Caki2 (cell line): Measurements from ENCODE around the gene COBLL1. TPM values are rescaled to one million over a fixed set of nuclear protein-coding genes. Genes with fewer than 3 reads are reported as not detected.
"Not testable (repeated sequence)": the region's sequence is repeated elsewhere in the genome, so short reads cannot be mapped to it uniquely, and the experiment has no call there.

Experiments
- DNase-seq: peaks from one replicate; pipeline ENCODE4 v3.0.0-alpha.2; 2015; ENCODE audit warnings: low read depth
- in situ Hi-C: cut with HindIII; loops from 2 replicates; pipeline ENCODE4 v1.10.0; 2016; ENCODE audit warnings: low sequenced_read_pairs, low pct_unique_long_range_greater_than_20kb, mixed read lengths
- total RNA-seq: library from RNA; depleted of rRNA; stranded (reverse); fragments of >200 nt; shearing (Covaris generic); gene quantifications from 2 replicates; pipeline ENCODE4 v1.2.3, GENCODE V29; 2014; ENCODE audit warnings: low replicate concordance; rRNA removed

COBLL1 gene
- 4.1 and 16.4 TPM in 2 replicates for total RNA-seq

GRCh38 chr2:164841719-164842623 lies at the start of gene COBLL1:
Gene COBLL1, minus strand, starts transcription at chr2:164841823. Its CDS starts 627 bp downstream, at chr2:164841196.
- in situ Hi-C loops: no loop called here
- peak; percentile 80 for DNase-seq

- DNase-seq: no peak
- in situ Hi-C loops: no loop called here
Observed at GRCh38 chr2:164890544-164890943, 48.9 kb upstream of the COBLL1 start.

GRCh38 chr2:164888592-164888991 lies 47.0 kb upstream of the COBLL1 start:
- DNase-seq: no peak
- in situ Hi-C loops: no loop called here

GRCh38 chr2:164887434-164888144 lies 46.0 kb upstream of the COBLL1 start:
- in situ Hi-C loops: no loop called here
- no peak for DNase-seq

- DNase-seq: no peak
- in situ Hi-C loops: no loop called here
Observed at GRCh38 chr2:164882276-164882675, 40.7 kb upstream of the COBLL1 start.

GRCh38 chr2:164881524-164881923 lies 39.9 kb upstream of the COBLL1 start:
- DNase-seq: no peak

GRCh38 chr2:164879901-164880535 lies 38.4 kb upstream of the COBLL1 start:
- in situ Hi-C loops: no loop called here

More at GRCh38 chr2:164881524-164881923, 39.9 kb upstream of the COBLL1 start:
- in situ Hi-C loops: no loop called here

GRCh38 chr2:164877927-164878326 lies 36.3 kb upstream of the COBLL1 start:
- in situ Hi-C loops: no loop called here
- DNase-seq: no peak

More at GRCh38 chr2:164879901-164880535, 38.4 kb upstream of the COBLL1 start:
- DNase-seq: no peak

GRCh38 chr2:164877169-164877568 lies 35.5 kb upstream of the COBLL1 start:
- DNase-seq: no peak
- in situ Hi-C loops: no loop called here

- in situ Hi-C loops: no loop called here
- no peak for DNase-seq
Observed at GRCh38 chr2:164875334-164876205, 33.9 kb upstream of the COBLL1 start.

GRCh38 chr2:164873210-164873908 lies 31.7 kb upstream of the COBLL1 start:
- in situ Hi-C loops: no loop called here
- no peak for DNase-seq

GRCh38 chr2:164871404-164871803 lies 29.8 kb upstream of the COBLL1 start:
- no peak for DNase-seq
- in situ Hi-C loops: no loop called here

- in situ Hi-C loops: no loop called here
- DNase-seq: no peak
Observed at GRCh38 chr2:164869420-164869772, 27.8 kb upstream of the COBLL1 start.

- DNase-seq: no peak
- in situ Hi-C loops: no loop called here
Observed at GRCh38 chr2:164868563-164869419, 27.2 kb upstream of the COBLL1 start.

GRCh38 chr2:164867779-164868397 lies 26.3 kb upstream of the COBLL1 start:
- in situ Hi-C loops: no loop called here
- no peak for DNase-seq

- DNase-seq, in situ Hi-C loops: not testable (repeated sequence)
Observed at GRCh38 chr2:164866381-164866780, 24.8 kb upstream of the COBLL1 start.
